ENCODE measurements around the gene CSPG4. TPM values are rescaled to one million over a fixed set of nuclear protein-coding genes. Genes with fewer than 3 reads are reported as not detected.

The CSPG4 gene
- total RNA-seq, result 181 and 183 TPM in 2 replicates

DNA sequence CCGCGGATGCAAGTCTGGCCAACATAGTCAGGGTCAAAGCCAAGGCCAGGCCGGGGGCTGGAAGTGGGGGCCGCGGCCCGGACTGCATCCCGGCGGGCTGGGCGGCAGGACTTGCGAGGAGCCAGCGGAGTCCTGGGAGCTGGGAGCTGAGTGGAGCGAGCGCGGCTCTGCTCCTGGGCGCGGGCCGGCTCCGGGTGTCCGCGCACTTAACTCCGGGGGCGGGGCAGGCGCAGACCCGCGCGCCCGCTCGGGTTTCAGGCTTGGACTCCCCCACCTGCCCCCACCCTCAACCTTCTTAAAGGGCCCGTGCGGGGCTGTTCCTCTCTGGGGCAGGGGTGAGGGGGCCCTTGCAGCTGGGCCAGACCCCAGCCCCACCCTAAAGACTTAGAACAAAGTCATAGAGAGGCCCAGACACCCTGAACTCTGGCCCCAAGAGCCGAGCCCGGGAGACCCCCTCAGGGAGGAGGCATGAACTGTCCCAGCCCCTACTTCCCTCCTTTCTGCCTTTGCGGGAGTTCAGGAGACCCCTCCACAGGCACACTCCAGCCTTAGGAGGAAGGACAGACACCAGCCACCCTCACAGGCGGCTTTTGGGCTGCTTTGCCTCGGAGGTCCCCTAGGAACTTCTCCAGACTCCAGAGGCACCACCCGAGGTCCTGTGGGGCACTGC lies at the start of gene CSPG4:
TSS of gene CSPG4 (minus strand) at position 181 of the 670 bp plus-strand sequence. CDS start at position 88, 93 bp downstream.

DNA sequence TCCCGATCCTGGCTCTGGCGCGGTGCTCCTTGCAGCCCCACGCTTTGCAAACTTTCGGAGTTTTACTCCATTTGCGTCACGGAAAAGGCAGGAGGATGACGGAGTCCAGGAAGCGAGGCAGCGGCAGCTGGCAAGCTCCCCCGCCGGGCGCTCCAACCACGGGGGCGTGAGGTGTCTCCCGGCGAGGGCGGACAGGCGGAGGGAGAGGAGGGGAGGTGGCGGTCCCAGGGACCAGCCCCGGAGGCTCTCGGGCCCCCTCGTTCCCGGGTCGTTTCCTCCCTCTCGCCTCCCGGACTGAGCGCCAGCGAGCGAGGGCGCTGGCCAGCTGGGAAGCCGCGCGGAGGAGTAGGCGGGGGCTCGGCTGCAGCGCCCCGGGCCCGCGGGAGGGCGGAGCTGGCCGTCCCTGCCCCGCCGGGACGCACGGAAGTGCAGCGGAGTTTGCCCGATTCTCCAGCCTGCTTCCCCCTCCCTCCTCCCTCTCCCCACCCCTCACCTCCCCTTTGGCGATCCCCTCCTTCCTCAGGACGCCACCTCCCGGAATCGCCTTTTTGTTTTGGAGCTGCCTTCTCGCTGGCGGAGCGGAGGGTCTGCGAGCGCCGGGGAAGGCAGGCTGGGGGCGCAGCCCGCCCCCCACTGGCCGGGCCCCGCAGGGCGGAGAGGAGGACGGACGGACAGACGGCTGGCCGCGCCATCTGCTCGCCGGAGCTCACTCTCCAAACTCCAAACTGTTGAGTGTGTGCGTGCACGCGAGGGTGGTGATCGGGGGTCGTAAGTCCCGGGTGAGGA lies 65.1 kb downstream of the CSPG4 start, which contains the start of gene SNX33:
TSS of gene SNX33 (plus strand) at position 543 of the 786 bp plus-strand sequence. CDS start 1,191 bp downstream, outside the sequence.

DNA sequence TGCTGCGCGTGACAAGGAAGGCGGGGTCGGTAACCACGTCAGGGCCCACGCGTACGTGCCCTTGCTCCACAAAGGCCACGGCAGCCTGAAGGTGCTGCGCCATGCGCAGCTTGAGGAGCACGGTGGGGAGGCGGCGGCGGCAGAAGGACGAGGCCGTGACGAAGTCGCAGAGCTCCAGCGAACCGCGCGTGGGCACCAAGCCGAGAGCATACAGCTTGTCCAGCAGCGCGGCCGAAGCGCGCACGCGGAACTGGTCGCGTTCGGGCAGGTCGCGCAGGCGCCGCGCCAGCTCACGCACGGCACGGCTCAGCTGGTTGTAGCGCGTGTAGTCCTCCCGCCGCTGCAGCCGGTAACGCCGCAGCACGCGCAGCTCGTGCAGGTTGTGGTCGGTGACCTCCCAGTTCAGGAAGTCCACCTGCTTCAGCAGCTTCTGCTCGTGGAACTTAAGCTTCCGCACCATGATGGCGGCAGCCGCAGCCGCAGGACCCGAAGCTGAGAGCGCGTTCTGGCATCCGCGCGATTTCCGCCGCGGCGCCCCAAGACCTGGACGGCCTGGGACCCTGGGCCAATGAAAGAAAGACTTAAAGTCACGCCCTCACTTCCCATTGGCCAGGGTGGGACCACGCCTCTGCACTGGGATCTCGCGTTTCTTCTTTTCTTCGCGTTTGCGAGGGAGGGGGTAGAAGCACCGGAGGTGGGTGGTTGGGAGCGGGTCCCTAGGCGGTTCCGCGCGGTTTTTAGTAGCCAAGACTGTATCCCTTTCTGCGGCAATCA lies 72.8 kb downstream of the CSPG4 start, which contains the start of gene IMP3:
TSS of gene IMP3 (minus strand) at position 516 of the 774 bp plus-strand sequence. CDS start at position 460, 56 bp downstream.

GRCh38 chr15:75625542-75626347 lies 86.9 kb downstream of the CSPG4 start, which contains the start of gene SNUPN:
Gene SNUPN, minus strand, starts transcription at chr15:75625725. Its CDS starts 4,674 bp downstream, at chr15:75621051.

Other genes with a start within 250 kb of the CSPG4 start
- 38.8 and 44.8 TPM in 2 replicates for gene PTPN9, start 133.5 kb downstream of the CSPG4 start, total RNA-seq
- 31.7 and 33.9 TPM in 2 replicates for gene SNUPN, start 87.1 kb downstream of the CSPG4 start, total RNA-seq
- gene IMP3, start 72.6 kb downstream of the CSPG4 start, total RNA-seq, result 54.2 and 72.1 TPM in 2 replicates
- gene SNX33, start 64.9 kb downstream of the CSPG4 start, total RNA-seq, result 34.9 and 39.8 TPM in 2 replicates
- gene UBE2Q2, start 130.6 kb upstream of the CSPG4 start, total RNA-seq, result 62.1 and 62.9 TPM in 2 replicates
- 21.9 and 31.7 TPM in 2 replicates for gene FBXO22, start 191.0 kb upstream of the CSPG4 start, total RNA-seq